ENCODE results near the gene EML1. TPM values are rescaled to one million over a fixed set of nuclear protein-coding genes. Genes with fewer than 3 reads are reported as not detected.

The EML1 gene
- total RNA-seq, 5 donors from 2014 or later (not counting 1 experiment from before 2014, with no cell fraction given): 0.53 to 1.4 (median 0.60) TPM; not detected in 2

GRCh38 chr14:99879401-99880295 is 86.4 kb downstream of the EML1 start:
- Mint-ChIP-seq H3K4me1 (no peaks in the 10 kb centered on the region), H3K27me3 (peaks cover 32 to 36% of the 10 kb centered on the region in 2 donors), H3K27ac (no peak overlapping the region), H3K4me3 (no peak overlapping the region), H3K36me3 (no peaks in the 10 kb centered on the region), H3K9me3 (no peaks in the 10 kb centered on the region)
- Histone ChIP-seq H3K9me3 (no peaks in the 10 kb centered on the region), H3K4me3 (ENCODE audit: control insufficient read depth in 1 of 2, extremely low read depth in 1 of 2, low read length in 1 of 2) (no peak overlapping the region), H3K27ac (ENCODE audit: low read length) (no peak overlapping the region), H3K27me3 (replicated peaks in 1 of 2; ENCODE audit: control insufficient read depth in 2 of 2, extremely low read depth in 1 of 2, insufficient read depth in 2 of 2, low read length in 1 of 2) (peaks cover 6 to 36% of the 10 kb centered on the region in 2 experiments), H3K4me1 (ENCODE audit: control insufficient read depth in 1 of 2, extremely low read depth in 1 of 2, insufficient read depth in 2 of 2, low read length in 2 of 2) (no peaks in the 10 kb centered on the region), H3K36me3 (ENCODE audit: control insufficient read depth in 2 of 2, extremely low read depth in 1 of 2, insufficient read depth in 1 of 2, low read length in 1 of 2) (no peaks in the 10 kb centered on the region)
- POLR2A ChIA-PET: interaction anchor here in 1 of 2 donors (0.7 kb wide), 1 partner anchor 9 kb away, joined by 12 read pairs; no protein-coding TSS in a partner anchor
- DNase-seq (no peak), ATAC-seq (replicated peaks in 1 of 4) (no peak)
- CTCF ChIA-PET: no interaction called here
- WGBS (ENCODE audit: insufficient coverage): 76% methylated on average over 2 of the region's 5 CpGs

DNA sequence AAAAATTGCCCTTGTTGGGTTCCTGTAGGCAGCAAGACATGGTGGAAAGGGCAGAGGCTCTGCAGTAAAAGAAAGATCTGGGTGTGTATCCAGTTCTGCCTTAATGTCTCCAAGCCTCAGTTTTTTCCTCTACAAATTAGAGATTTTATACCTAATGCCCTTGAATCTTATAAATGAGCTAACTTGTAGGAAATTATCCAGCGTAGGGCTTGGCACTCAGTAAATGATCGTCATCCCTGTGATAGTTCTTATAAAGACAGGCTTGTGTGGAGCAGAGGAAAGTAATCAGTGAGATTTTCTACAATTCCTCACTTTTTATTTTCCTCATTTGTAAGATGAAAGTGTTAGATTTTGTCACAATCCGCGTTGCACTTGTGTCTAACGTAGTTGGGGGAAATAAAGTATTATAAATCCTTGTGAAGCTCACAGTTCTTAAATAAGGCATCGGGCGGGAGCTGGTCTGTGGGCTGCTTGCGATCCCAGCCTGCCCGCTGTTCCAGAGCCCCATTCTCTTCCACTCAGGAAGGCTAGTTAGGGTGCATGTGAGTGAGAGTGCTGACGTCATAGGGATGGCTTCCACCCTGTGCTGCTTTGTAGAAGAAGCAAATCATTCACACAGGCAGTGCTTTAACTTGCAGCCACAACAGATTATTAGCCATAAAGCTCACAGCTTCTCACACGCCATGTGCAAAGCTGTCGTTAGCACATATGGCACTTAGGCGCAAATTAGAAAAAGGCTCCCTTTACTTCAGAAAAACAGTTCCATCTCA is 87.6 kb downstream of the EML1 start:
- Histone ChIP-seq H3K4me3 (ENCODE audit: control insufficient read depth in 1 of 2, extremely low read depth in 1 of 2, low read length in 1 of 2) (no peak overlapping the region), H3K4me1 (ENCODE audit: control insufficient read depth in 1 of 2, extremely low read depth in 1 of 2, insufficient read depth in 2 of 2, low read length in 2 of 2) (no peaks in the 10 kb centered on the region), H3K36me3 (ENCODE audit: control insufficient read depth in 2 of 2, extremely low read depth in 1 of 2, insufficient read depth in 1 of 2, low read length in 1 of 2) (no peaks in the 10 kb centered on the region), H3K27me3 (replicated peaks in 1 of 2; ENCODE audit: control insufficient read depth in 2 of 2, extremely low read depth in 1 of 2, insufficient read depth in 2 of 2, low read length in 1 of 2) (peaks cover 6 to 32% of the 10 kb centered on the region in 2 experiments), H3K27ac (ENCODE audit: low read length) (no peak overlapping the region), H3K9me3 (no peaks in the 10 kb centered on the region)
- ATAC-seq (replicated peaks in 1 of 4): no peak
- WGBS (ENCODE audit: insufficient coverage): no CpG with 5 or more reads among the region's 13 CpGs
- Mint-ChIP-seq H3K36me3 (no peaks in the 10 kb centered on the region), H3K4me1 (no peaks in the 10 kb centered on the region), H3K27me3 (peaks cover 25 to 33% of the 10 kb centered on the region in 2 donors), H3K27ac (no peak overlapping the region), H3K4me3 (no peak overlapping the region), H3K9me3 (no peaks in the 10 kb centered on the region)
- ChIA-PET POLR2A (interaction anchor here in 1 of 2 donors (0.9 kb wide), 1 partner anchor 30 kb away, joined by 3 read pairs; no protein-coding TSS in a partner anchor), CTCF (no interaction called here)
- DNase-seq: no peak

DNA sequence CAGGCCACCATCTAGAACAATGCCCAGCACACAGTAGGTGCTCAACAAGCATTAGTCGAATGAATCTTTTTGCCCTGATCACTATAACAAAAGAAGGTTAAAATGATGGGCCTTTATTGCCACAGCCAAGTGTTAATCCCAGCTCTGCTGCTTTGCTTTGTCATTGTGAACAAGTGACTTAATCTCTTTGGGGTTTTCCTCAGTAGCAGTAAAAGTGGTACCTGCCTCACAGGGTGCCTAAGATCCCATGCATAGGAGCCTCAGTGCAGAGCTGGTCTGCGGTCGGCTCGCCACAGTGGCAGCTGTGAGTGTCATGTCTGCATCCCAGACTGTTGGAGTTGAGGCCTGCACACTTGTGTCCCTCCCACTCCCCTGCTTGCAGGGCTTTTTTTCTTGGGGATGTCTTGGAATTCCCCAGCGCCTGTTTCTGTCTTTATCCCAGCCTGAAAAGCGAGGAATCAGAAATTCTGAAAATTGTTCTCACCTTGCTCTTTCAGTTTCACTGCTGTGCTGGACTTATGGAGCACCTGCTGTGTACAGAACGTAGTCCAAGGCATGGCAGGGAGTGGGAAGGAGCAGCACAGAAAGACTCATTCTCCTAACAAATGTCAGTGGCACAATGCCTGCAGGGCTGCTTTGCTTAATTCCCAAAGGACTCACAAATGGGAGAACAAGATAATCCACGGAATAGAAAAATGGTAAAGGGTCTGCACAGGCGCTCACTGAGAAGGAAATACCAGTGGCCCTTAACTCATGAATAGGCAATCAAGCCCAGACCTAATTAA is 90.8 kb downstream of the EML1 start:
- no peaks in the 10 kb centered on the region for H3K9me3 ChIP-seq
- no peaks in the 10 kb centered on the region for H3K36me3 Mint-ChIP-seq
- DNase-seq: no peak
- no peak overlapping the region for H3K4me3 Mint-ChIP-seq
- H3K36me3 ChIP-seq (ENCODE audit: control insufficient read depth in 2 of 2, extremely low read depth in 1 of 2, insufficient read depth in 1 of 2, low read length in 1 of 2): no peaks in the 10 kb centered on the region
- H3K27ac Mint-ChIP-seq: no peak overlapping the region
- no peak overlapping the region for H3K27ac ChIP-seq (ENCODE audit: low read length)
- ChIA-PET CTCF (interaction anchor here (0.7 to 0.9 kb wide), 2 partner anchors 91 to 202 kb away, joined by 3 read pairs; partner anchors contain the start of gene EML1 (in 1 of the 2)), POLR2A (no interaction called here)
- H3K4me1 Mint-ChIP-seq: no peaks in the 10 kb centered on the region
- no peaks in the 10 kb centered on the region for H3K9me3 Mint-ChIP-seq
- H3K4me1 ChIP-seq (ENCODE audit: control insufficient read depth in 1 of 2, extremely low read depth in 1 of 2, insufficient read depth in 2 of 2, low read length in 2 of 2): no peaks in the 10 kb centered on the region
- ATAC-seq (replicated peaks in 1 of 4): no peak
- H3K27me3 Mint-ChIP-seq: peaks cover 11 to 13% of the 10 kb centered on the region in 2 donors
- no peak overlapping the region for H3K4me3 ChIP-seq (ENCODE audit: control insufficient read depth in 1 of 2, extremely low read depth in 1 of 2, low read length in 1 of 2)
- peaks cover 6 to 26% of the 10 kb centered on the region in 2 experiments for H3K27me3 ChIP-seq (replicated peaks in 1 of 2; ENCODE audit: control insufficient read depth in 2 of 2, extremely low read depth in 1 of 2, insufficient read depth in 2 of 2, low read length in 1 of 2)
- 85% methylated on average over 6 of the region's 9 CpGs for WGBS (ENCODE audit: insufficient coverage)

DNA sequence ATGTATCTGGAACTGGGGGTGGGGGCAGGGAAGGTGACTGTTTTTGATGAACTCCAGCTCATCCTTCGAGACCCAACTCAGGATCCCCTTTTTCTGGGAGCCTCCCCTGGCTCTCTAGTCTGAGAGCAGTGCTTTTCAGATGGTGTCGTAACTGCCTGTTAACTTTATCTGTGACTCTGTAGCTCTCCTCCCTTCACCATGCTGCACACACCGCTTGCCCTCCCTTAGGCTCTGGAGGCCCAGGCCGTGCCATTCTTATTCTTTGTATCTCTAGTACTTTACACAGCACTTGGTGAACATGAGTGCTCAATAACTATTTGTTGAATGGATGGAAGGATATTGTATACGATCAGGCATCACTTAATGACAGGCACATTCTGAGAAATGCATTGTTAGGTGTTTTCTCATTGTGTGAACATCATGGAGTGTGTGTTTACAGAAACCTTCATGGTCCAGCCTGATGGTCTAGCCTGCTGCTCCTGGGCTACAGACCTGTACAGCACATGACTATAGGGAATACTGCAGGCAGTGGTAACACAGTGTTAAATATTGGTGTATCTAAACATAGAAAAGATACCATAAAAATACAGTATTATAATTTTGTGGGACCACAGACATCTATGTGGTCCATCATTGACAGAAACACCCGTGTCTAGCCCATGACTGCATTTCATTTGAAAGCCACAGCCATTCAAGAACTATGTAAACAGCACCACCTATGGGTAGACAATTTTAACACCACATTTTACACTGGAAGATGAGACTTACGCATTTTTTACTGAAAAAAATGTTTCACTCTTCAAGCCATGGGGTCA is 91.8 kb downstream of the EML1 start:
- Histone ChIP-seq H3K9me3 (no peaks in the 10 kb centered on the region), H3K4me3 (ENCODE audit: control insufficient read depth in 1 of 2, extremely low read depth in 1 of 2, low read length in 1 of 2) (no peak overlapping the region), H3K4me1 (ENCODE audit: control insufficient read depth in 1 of 2, extremely low read depth in 1 of 2, insufficient read depth in 2 of 2, low read length in 2 of 2) (no peaks in the 10 kb centered on the region), H3K27me3 (replicated peaks in 1 of 2; ENCODE audit: control insufficient read depth in 2 of 2, extremely low read depth in 1 of 2, insufficient read depth in 2 of 2, low read length in 1 of 2) (peaks cover 4 to 29% of the 10 kb centered on the region in 2 experiments), H3K36me3 (ENCODE audit: control insufficient read depth in 2 of 2, extremely low read depth in 1 of 2, insufficient read depth in 1 of 2, low read length in 1 of 2) (no peaks in the 10 kb centered on the region), H3K27ac (ENCODE audit: low read length) (no peak overlapping the region)
- no peaks in the 10 kb centered on the region for H3K9me3 Mint-ChIP-seq
- peak in 7 of 35 experiments; percentile 3 to 76 (median 8) for DNase-seq
- 69% methylated on average over 3 of the region's 7 CpGs for WGBS (ENCODE audit: insufficient coverage)
- ChIA-PET CTCF (interaction anchor here (0.7 to 1.0 kb wide), 4 partner anchors 14 to 203 kb away, joined by 3 read pairs; partner anchors contain the start of genes CYP46A1 (in 1 of the 2) and EML1 (in 1 of the 2)), POLR2A (no interaction called here)
- no peak overlapping the region for H3K27ac Mint-ChIP-seq
- H3K36me3 Mint-ChIP-seq: no peaks in the 10 kb centered on the region
- peak; percentile 62 to 77 (median 67) for ATAC-seq (replicated peaks in 1 of 4)
- no peak overlapping the region for H3K4me3 Mint-ChIP-seq
- H3K4me1 Mint-ChIP-seq: no peaks in the 10 kb centered on the region
- H3K27me3 Mint-ChIP-seq: peaks cover 11 to 12% of the 10 kb centered on the region in 2 donors

GRCh38 chr14:99885649-99885958 is 92.4 kb downstream of the EML1 start:
- Histone ChIP-seq H3K4me3 (ENCODE audit: control insufficient read depth in 1 of 2, extremely low read depth in 1 of 2, low read length in 1 of 2) (no peak overlapping the region), H3K9me3 (no peaks in the 10 kb centered on the region), H3K27me3 (replicated peaks in 1 of 2; ENCODE audit: control insufficient read depth in 2 of 2, extremely low read depth in 1 of 2, insufficient read depth in 2 of 2, low read length in 1 of 2) (peaks cover 0 to 25% of the 10 kb centered on the region in 2 experiments), H3K27ac (ENCODE audit: low read length) (no peak overlapping the region), H3K36me3 (ENCODE audit: control insufficient read depth in 2 of 2, extremely low read depth in 1 of 2, insufficient read depth in 1 of 2, low read length in 1 of 2) (no peaks in the 10 kb centered on the region), H3K4me1 (ENCODE audit: control insufficient read depth in 1 of 2, extremely low read depth in 1 of 2, insufficient read depth in 2 of 2, low read length in 2 of 2) (no peaks in the 10 kb centered on the region)
- H3K27ac Mint-ChIP-seq: no peak overlapping the region
- CTCF ChIA-PET: interaction anchor here (0.5 to 1.6 kb wide), 7 partner anchors 10 to 248 kb away, joined by 3 to 5 read pairs (median 3); partner anchors contain the start of gene CYP46A1 (in 1 of the 2)
- no peaks in the 10 kb centered on the region for H3K36me3 Mint-ChIP-seq
- H3K4me3 Mint-ChIP-seq: no peak overlapping the region
- H3K4me1 Mint-ChIP-seq: no peaks in the 10 kb centered on the region
- POLR2A ChIA-PET: no interaction called here
- no CpG with 5 or more reads among the region's 3 CpGs for WGBS (ENCODE audit: insufficient coverage)
- DNase-seq (no peak), ATAC-seq (replicated peaks in 1 of 4) (no peak)
- H3K27me3 Mint-ChIP-seq: peaks cover 10 to 12% of the 10 kb centered on the region in 2 donors
- no peaks in the 10 kb centered on the region for H3K9me3 Mint-ChIP-seq
